HG03135 (cell line): ENCODE data around the gene IL11RA.
A peak's percentile ranks its signal among the peaks of the same experiment; 100 is the strongest.
"Not testable (repeated sequence)": the region's sequence is repeated elsewhere in the genome, so short reads cannot be mapped to it uniquely, and the experiment has no call there.

Experiments
- ATAC-seq: cut with Tn5 transposase; IDR thresholded peaks from one replicate; pipeline ENCODE4 v1.9.1; 2021; ENCODE audit warnings: mild to moderate bottlenecking, moderate library complexity; ENCODE audit not compliant: unreplicated experiment

Gene IL11RA

DNA sequence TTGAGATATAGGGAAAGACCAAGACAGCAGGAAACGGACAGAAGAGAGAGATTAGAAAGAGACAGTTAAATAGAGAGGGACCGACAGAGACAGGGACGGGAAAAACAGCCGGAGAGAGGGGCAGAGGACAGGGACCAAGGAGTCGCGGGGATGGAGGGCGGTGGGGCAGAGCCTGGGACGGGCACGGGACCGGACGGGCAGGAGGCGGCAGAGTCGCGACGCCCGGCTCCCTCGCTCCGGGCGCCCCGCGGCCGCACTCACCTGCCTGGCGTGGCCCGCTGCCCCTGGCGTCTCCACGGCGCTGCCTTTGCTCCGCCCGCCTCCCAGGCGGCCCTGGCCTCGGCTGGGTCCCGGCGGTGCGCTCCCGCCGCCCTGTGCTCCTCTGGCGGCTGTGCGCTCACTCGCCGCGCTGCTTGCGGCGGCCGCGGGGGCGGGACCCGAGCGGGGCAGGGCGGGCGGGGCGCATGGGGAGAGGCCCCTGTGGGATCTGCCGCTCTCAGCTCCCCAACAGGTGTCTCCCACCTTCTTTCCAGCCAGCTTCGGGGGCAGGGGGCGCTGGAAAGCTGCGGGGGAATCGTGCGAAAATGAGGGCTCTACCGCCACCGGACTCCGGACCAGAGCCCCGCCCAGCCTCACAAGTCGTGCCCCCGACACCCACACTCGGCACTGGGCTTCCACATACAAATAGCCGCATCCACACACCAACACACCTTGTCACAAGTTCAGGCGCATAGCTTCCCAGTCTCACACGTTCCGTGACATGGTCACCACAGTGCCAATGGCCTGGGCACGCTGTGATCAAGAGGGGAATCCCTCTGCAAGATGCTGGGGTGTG, 23.1 kb upstream of the IL11RA start, which contains the start of gene ARID3C:
ARID3C (minus strand) TSS at position 411 of the 835 bp plus-strand sequence. CDS start 1,052 bp downstream, outside the sequence.
- ATAC-seq, result no peak

DNA sequence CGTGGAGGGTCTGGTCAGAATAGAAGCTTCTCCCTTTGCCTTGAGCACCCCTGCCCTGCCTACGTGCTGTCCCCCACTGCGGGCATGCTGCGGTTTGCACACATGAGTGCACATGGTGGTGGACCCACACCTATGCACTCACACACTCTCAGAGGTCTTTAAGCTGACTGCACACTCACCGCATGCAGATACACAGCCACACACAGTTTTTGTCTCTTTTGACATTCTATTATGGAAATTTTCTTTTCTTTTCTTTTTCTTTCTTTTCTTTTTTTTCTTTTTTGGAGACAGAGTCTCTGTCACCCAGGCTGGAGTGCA, 22.5 kb upstream of the IL11RA start:
- ATAC-seq, result no peak

DNA sequence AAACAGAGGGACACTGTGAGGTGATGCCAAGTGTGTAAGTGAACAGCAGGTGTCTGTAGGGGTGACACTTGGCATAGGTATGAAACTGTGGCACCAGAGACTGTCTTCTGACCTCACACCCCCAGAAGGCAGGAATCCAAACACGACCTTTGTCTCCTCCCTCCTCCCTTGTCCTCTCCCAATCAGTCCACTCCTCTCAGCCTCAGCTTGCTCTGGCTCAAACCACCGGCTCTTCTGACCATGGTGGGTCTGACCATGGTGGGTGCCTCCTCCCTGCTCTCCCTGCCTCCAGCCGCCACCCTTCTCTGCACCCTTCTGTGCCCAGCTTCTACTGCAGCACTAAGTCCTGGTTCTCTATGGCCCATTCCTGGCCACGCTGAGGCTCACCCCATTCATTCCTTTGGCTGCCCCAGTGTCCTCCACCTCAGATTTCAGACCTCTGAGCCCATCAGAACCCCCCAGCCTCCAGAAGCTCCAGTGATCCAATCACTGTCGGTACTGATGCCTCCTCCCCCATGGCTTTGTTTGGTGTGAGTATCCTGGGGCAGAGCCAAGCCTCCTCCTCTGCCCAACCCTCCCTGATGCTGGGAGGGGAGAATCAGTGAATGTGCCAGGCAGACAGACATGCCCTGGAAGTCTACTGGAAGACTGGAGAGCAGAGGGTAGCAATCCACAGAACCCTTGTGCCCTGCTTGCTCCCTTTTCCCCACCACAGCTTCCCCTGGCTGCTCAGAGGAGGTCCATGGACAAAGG, 21.4 kb upstream of the IL11RA start:
- ATAC-seq, result no peak

DNA sequence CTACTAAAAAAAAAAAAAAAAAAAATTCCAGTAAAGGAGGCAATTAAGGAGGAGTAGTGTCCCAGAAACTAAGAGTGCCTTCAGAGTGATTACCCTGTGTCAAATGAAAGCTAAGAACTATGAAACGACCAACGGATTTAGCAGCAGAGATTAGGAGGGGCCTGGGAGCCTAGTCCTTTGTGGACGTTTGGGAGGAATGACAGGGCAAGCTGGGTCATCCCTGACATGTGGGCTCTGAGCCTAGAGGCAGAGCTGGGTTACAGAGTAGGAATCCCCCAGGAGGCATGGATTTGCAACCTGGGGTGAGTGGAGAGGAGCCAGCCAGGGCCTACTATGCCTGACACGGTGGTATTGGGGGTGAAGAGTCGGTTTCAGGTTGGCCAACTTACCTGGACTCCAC, 18.8 kb upstream of the IL11RA start:
- no peak for ATAC-seq

DNA sequence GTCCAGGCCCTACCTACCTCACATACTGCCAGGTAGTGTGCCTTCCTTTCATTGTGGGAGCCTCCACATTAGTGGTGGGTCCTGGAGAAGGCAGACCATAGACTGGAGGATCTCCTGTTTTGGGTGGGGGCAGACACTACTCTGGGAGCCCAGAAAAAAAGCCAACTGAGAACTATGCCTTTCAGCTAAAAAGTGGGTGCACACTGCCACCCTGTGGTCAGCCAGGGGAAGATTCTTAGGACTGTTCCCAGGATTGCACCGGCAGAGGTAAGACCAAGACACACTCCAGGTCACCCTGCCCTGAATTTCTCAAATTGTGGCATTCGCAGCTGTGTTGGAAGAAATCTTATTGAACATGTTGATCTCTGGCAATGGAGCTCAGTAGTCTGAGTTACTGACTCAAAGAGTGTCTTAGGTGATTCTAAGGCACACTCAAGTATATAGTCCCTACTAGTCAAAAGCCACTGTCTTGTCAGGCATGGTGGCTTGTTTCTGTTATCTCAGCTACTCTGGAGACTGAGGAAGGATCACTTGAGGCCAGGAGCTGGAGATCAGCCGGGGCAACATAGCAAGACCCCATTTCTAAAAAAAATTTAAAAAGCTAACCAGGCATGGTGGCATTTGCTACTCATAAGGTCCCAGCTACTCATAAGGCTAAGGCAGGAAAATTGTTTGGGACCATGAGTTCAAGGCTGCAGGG, 18.0 kb upstream of the IL11RA start:
- ATAC-seq, result no peak

DNA sequence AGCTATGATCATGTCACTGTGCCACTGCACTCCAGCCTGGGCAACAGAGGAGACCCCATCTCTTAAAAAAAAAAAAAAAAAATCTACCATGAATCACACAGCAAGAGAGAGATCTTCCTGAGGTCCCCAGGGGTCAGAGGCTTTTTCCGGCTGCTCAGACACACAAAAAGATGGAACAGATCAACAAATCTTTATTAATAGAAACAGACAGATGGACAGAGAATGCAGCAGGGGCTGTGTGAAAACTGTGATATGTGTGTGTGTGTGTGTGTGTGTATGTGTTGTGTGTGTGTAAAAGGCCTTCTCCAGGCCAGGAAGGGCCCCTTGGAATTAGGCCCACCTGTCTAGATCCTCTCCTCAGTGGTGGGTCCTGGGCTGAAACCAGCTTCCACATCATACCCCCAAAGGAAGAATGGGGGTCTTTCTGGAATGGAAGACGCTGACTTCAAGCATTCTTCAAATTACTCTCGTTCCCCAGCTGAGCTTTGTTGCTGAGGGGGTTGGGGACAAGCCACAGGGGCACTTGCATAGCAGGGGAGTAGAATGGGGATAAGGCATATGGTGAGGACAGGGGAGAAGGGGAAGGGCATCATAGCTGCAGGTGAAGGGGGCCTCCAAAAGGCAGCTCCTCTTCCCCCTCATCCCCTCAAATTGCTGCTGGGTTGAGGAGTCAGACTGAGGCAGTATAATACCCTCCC, 17.3 kb upstream of the IL11RA start:
- no peak for ATAC-seq

DNA sequence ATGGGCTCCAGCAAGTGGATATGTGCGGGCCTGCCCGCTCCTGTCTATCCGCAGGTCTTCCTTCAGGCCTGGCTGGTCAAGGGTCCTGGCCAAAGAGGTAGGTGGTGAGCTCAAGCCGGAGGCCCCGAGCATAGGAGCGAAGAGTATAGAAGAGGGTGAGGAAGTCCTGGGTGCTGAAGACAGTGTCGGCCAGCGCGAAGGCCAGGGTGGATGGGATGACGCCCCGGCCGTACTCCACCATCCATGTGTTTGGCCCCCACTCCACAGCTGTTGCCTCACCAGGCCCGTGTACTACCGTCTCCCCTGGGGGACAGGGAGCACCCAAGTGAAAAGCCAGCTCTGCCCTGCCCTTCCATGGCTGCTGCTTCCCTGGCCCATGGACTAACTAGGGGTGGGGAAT, 16.4 kb upstream of the IL11RA start:
- ATAC-seq, result no peak

DNA sequence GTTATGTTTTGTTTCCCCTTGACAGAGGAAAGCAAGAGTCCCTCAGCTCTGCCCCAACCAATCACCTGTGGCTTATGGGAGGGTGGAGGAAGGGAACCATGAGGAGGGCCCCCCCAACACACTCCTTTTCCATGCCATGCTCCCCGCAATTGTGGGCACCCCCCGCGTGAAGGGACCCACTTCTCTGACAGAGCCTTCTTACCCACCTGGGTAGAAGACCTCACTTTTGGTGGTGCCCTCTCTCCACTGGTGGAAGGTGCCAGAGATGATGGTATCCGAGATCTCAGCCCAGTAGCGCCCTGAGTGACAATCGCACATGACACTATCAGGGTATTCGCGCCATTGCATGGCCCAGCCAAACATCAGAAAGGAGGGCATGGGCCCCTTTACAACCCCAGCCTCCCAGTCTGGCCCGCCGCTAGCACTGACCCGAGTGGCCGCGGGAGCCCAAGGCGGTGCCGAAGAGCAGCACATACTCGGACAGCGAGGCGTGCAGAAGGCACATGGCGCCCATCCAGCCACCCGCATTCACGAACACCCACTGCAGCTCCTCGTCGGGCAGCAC, 15.1 kb upstream of the IL11RA start:
- no peak for ATAC-seq

DNA sequence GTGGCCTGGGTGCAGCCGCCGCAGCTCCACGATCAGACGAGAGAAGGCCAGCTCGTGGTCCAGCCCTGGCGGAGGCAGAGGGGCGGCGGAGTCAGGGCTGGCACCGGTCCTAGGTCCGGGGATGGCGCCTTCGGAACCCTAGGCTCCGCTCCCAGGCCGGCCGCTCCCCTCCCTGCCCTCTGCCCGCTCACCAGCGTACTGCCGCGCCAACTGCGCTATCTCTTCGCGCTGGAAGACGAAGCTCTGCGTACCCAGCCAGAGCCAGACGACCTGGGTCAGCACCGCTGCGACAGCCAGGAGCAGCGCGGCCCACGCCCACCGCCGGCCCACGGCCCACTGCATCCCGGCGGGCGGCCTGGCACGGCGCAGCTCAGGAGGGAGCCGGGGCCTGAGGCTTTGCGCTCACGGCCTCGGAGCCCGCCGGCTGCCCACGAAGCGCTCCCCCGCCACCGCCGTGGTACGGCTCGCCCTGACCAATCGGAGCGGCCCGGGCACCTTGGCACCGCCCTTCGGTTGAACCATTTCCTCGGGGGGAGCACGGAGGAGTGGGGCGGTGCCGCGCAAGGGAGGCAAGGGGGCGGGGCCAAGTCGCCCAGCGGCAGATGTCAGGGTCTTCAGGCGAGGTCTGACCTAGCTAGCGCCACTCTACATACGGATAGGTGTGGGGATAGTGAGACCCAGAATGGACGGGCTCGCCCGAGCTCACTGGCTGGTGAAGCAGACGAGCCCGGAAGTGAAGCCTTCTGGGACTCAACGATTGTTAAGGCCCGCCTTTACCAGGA, 14.4 kb upstream of the IL11RA start, which contains the start of gene SIGMAR1:
SIGMAR1 (minus strand) TSS at position 432 of the 782 bp plus-strand sequence; CDS start at position 342, 90 bp downstream.
- peak; percentile 86 for ATAC-seq

DNA sequence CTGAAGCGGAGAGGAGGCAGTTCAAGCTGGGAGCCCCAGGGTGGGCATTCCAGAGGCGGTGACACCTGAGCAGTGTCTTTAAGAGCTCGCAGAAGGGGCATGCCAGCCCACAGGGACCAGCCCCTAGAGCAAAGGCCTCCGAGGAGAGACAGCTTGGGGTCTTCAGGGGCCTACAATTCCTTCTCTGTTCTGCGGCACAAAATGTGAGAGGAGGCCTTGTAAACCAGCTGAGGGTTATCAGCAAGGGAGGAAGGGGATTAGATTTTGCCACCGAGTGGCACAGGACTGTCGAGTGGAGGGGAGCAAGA, 13.9 kb upstream of the IL11RA start:
- ATAC-seq, result no peak

DNA sequence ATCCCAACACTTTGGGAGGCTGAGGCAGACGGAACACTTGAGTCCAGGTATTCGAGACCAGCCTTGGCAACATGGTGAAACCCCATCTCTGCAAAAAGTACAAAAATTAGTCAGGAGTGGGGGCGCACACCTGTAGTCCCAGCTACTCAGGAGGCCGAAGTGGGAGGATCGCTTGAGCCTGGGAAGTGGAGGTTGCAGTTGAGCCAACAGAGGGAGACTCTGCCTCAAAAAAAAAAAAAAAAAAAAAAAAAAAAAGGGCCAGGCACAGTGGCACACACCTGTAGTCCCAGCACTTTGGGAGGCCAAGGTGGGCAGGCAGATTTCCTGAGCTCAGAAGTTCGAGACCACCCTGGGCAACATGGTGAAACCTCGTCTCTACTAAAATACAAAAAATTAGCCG, 12.7 kb upstream of the IL11RA start:
- not testable (repeated sequence) for ATAC-seq

DNA sequence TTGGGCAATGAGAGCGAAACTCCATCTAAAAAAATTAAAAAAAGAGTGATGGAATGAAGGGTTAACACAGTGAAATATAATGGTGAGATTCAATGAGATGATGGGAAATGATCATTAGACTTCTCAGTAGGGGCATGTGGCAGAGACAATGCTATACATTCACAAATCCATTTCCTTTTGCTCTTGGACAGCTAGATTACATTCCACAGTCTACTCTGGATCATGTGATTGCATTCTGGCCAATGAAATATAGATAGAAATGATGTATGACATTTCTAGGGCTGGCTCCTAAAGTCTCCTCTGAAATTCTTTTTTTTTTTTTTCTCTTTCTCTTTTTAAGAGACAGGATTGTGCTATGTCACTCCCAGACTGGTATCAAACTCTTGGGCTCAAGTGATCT, 9.3 kb upstream of the IL11RA start:
- no peak for ATAC-seq

DNA sequence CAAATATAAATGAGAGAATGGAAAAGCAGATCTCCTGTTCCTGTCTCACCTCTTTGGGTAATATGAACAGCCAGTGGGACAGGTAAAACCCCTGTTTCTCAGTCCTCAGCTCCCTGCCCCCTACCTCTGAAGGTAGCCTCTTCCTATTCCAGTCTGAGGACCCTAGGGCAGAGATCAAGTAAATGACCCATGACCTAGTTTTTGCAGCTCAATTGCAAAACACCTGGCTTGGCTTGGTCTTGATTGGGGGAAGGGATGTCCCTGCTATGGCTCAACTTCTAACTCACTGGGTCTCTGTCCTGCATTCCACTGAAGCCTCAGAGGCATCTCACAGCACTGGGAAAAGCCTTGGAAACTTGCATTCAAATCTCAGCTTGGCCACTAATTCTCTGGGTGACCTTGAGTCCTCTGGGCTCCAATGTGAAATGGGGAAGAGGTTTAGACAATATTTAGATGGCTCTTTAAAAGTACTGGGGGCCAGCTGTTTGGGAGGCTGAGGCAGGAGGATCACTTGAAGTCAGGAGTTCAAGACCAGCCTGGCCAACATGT, 7.1 kb upstream of the IL11RA start:
- ATAC-seq, result no peak

DNA sequence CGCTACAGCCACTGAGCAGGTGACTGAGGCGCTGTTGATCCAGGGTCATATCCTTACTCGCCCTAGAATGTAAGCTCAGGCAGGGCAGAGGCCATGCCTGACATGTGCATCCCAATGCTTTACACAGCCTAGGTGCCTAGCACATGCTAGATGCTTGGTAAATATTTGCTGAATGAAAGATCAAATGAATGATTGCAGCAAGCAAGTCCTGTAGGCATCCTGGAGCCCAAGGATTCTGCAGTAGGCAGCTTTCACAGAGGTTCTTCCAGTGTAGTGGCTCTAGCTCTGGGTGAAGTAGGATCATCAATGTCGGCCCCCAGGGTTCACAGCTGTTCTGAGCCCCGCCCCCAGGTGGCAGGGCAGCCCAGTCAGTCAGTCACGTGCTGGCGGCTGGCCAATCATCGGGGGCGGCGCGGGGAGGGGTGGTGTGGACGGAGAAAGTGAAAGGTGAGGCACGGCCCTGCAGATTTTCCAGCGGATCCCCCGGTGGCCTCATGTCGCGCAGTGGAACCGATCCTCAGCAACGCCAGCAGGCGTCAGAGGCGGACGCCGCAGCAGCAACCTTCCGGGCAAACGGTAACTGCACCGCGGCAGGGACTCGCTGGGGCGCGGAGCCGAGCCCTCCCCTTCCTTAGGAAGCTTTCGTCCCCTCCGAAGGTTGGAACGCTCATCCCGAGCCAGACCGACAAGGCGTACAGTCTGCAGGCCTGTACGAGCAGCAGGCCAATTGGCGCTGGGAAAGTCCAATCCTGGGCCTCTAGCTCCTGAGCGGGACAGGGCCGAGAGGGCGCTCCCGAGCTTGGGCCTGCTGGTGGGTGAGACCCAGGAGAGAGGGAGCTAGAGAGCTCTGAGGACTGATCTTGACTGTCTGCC, 5.5 kb upstream of the IL11RA start, which contains the start of gene GALT:
GALT (plus strand) TSS at position 465 of the 873 bp plus-strand sequence; CDS start at position 495, 30 bp downstream.
- ATAC-seq, result peak; percentile 85

DNA sequence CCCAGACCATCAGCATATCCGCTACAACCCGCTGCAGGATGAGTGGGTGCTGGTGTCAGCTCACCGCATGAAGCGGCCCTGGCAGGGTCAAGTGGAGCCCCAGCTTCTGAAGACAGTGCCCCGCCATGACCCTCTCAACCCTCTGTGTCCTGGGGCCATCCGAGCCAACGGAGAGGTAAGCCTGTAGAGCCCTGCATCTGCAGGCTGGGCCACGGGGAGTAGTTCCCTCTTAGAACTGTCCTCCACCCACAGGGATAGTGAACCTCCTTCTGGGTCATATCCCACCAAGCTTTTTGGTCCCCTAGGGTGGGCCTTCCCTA, 4.9 kb upstream of the IL11RA start:
- ATAC-seq, result no peak

DNA sequence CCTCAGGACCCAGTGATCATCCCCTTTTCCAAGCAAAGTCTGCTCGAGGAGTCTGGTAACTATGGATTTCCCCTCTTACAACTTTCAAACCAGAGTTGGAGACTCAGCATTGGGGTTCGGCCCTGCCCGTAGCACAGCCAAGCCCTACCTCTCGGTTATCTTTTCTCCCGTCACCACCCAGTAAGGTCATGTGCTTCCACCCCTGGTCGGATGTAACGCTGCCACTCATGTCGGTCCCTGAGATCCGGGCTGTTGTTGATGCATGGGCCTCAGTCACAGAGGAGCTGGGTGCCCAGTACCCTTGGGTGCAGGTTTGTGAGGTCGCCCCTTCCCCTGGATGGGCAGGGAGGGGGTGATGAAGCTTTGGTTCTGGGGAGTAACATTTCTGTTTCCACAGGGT, 4.3 kb upstream of the IL11RA start:
- no peak for ATAC-seq

DNA sequence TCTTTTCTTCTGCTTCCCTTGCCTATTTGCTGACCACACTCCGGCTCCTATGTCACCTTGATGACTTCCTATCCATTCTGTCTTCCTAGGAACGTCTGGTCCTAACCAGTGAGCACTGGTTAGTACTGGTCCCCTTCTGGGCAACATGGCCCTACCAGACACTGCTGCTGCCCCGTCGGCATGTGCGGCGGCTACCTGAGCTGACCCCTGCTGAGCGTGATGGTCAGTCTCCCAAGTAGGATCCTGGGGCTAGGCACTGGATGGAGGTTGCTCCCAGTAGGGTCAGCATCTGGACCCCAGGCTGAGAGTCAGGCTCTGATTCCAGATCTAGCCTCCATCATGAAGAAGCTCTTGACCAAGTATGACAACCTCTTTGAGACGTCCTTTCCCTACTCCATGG, 3.3 kb upstream of the IL11RA start:
- ATAC-seq, result no peak

DNA sequence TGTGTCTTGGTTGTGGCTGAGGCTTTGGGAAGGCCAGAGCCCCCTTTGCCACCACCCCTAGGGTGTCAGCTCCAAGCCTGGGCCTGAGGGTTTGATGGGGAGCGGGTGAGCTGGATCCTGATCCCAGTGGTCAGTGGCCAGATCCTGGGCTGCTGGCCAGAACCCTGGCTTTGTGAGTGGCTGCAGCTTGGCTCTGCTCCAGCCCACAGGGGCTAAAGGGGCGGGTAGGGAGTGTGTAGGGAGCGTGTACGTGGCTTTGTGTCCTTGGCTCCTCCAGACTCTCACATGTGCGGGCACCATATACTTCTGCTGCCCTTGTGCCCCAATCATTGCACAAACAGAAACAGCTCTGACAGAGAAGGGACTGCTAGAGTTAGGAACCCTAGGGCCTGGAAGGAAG, 1.2 kb upstream of the IL11RA start:
- no peak for ATAC-seq

DNA sequence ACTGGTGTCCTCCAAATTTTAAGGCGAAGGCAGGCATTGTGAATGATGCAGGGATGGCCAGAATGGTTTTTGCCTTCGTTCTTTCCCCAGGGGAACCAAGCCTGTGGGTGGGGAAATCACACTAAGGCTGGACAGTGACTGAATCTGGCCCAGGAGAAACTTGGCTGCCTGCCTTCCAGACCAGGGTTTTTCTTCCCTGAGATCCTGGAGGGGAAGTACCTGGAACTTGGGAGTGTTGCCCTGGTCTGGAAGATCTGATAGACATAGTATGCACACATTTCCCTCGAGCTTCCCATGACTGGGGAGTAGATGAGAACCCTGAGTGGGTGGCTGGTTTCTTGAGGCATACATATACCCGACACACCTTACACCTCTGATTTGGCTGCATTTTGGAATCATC, 664 bp upstream of the IL11RA start:
- no peak for ATAC-seq
